ENCODE measurements around the gene TACC2. TPM values are rescaled to one million over a fixed set of nuclear protein-coding genes. Genes with fewer than 3 reads are reported as not detected.

TACC2 gene
- total and polyA plus RNA-seq, 8 donors = 29.0 to 102 (median 52.9) TPM

DNA sequence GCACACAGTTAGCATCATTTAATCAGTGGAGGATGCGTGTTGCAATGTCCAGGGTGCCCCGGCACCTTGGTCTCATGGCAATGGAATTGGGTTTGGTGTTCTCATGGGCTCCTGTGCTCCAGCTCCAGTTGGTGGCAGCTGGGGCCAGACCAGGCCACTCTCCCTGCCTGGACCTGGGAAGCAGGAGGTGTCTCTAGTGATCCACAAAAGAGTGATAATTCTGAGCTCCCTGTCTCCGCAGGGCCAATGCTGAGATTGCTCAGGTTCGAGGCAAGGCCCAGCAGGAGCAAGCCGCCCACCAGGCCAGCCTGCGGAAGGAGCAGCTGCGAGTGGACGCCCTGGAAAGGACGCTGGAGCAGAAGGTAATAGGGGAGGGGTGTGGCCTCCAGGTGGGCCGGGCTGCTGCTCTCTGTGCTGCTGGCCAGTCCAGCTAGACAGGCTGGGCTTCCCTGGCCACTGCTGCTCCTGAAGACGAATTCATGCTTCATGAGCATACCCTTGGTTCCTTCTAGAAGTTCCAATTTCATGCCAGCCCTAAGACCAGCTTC, 260.4 kb downstream of the TACC2 start:
- intact Hi-C loops (cut with DNase I; ENCODE audit: low total_unique reads) = no loop called here
- H3K36me3 ChIP-seq = peaks cover 23 to 93% (median 80%) of the 10 kb centered on the region in 4 donors
- 76 to 89% (median 84%) methylated on average over 11 of the region's 11 CpGs for WGBS, 5 donors

DNA sequence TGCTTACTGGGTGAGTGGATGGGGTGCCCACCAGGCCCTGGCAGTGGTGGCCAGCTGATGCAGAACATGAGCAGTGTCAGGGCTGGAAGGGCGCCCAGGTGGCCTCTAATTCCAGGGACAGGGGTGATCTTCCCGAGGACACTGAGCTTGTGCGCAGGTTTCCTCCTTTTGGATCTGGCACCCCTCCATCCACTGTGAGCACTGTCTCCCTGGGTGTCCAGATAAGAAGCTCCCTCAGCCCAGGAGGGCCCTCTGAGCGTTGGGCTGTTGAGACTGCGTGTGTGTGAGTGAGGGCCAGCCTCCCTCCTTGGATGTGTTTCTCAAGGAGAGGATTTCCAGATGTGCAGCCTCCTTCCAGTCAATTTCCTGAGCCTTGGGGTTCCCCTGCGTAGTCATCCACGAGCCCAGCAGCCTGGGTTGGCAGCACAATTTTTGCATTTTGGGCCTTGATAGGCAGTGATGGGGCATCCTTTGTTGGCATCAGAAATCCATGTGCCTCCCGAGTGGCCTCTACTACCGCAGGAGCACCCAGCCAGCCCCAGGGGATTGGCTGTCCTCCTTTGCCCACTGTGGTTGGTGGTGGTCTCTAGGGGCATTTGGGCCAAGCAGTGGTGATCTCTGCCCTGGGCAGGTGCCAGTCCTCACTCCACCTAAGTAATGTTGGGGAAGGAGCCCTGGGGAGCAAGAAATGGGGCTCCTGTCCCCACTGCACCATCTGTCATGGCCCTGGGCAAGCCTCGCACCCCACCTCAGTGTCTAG, 261.2 kb downstream of the TACC2 start:
- no peak for DNase-seq
- TF ChIP-seq EP300 (IDR thresholded peaks at IDR 0.05) (no peak), POLR2AphosphoS5 (IDR thresholded peaks at IDR 0.05) (no peak), POLR2A (IDR thresholded peaks at IDR 0.05) (no peak)
- TF ChIP-seq, protein P1, sequence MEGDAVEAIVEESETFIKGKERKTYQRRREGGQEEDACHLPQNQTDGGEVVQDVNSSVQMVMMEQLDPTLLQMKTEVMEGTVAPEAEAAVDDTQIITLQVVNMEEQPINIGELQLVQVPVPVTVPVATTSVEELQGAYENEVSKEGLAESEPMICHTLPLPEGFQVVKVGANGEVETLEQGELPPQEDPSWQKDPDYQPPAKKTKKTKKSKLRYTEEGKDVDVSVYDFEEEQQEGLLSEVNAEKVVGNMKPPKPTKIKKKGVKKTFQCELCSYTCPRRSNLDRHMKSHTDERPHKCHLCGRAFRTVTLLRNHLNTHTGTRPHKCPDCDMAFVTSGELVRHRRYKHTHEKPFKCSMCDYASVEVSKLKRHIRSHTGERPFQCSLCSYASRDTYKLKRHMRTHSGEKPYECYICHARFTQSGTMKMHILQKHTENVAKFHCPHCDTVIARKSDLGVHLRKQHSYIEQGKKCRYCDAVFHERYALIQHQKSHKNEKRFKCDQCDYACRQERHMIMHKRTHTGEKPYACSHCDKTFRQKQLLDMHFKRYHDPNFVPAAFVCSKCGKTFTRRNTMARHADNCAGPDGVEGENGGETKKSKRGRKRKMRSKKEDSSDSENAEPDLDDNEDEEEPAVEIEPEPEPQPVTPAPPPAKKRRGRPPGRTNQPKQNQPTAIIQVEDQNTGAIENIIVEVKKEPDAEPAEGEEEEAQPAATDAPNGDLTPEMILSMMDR (IDR thresholded peaks at IDR 0.05) = no peak
- Histone ChIP-seq H3K4me1 (peaks cover 0 to 10% (median 4%) of the 10 kb centered on the region in 4 donors), H3K27ac (no peak overlapping the region), H3K36me3 (peaks cover 16 to 92% (median 84%) of the 10 kb centered on the region in 4 donors), H3K9me3 (no peaks in the 10 kb centered on the region), H3K4me3 (no peak overlapping the region), H3K27me3 (no peaks in the 10 kb centered on the region)
- intact Hi-C loops (cut with DNase I; ENCODE audit: low total_unique reads) = no loop called here
- 88 to 92% (median 91%) methylated on average over 9 to 10 of the region's 10 CpGs for WGBS, 5 donors

More for the DNA sequence above, 260.4 kb downstream of the TACC2 start:
- DNase-seq = no peak
- no peak overlapping the region for H3K27ac ChIP-seq
- peaks cover 0 to 10% (median 4%) of the 10 kb centered on the region in 4 donors for H3K4me1 ChIP-seq
- H3K4me3 ChIP-seq = no peak overlapping the region
- H3K27me3 ChIP-seq = no peaks in the 10 kb centered on the region
- TF ChIP-seq POLR2AphosphoS5 (IDR thresholded peaks at IDR 0.05) (no peak), EP300 (IDR thresholded peaks at IDR 0.05) (no peak), POLR2A (IDR thresholded peaks at IDR 0.05) (no peak)
- H3K9me3 ChIP-seq = no peaks in the 10 kb centered on the region

DNA sequence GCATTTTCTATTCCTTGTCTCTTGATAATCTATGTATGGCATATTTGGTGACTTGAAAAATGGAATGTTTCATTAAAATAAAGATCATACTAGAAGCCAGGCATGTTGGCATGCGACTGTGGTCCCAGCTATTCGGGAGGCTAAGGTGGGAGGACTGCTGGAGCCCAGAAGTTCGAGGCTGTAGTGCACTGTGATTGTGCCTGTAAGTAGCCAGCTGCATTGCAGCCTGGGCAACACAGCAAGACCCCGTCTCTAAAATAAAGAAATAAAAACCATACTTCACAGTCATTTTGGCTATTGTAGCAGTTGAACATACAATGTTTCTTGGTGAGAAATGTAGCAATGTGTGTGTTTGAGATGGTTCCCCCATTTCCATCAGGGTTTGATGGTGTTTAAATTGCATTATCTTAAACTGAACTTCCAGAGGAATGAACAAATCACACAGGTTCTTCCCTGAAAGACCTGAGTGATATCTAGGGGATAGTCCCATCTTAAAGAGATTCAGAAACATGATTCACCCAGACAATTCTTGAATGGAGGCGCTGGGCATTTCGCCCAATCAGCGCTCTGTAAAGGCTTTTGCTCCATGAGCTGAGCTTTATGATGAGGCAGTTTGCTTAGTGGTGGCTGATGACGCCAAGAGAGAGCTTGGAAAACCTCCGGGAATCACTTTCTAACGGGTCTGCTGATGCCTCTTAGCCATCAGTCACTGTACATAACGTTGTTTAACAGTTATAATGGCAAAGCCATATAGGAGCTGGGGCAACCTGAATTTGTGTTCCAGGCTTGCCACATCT, 262.7 kb downstream of the TACC2 start:
- Histone ChIP-seq H3K27ac (no peak overlapping the region), H3K9me3 (no peaks in the 10 kb centered on the region), H3K4me3 (no peak overlapping the region), H3K4me1 (peaks cover 0 to 10% (median 4%) of the 10 kb centered on the region in 4 donors), H3K36me3 (peaks cover 8 to 91% (median 83%) of the 10 kb centered on the region in 4 donors), H3K27me3 (no peaks in the 10 kb centered on the region)
- TF ChIP-seq POLR2A (IDR thresholded peaks at IDR 0.05) = no peak
- TF ChIP-seq, protein P1 (IDR thresholded peaks at IDR 0.05) = no peak
- no peak for TF ChIP-seq POLR2AphosphoS5 (IDR thresholded peaks at IDR 0.05)
- no peak for TF ChIP-seq EP300 (IDR thresholded peaks at IDR 0.05)
- intact Hi-C loops (cut with DNase I; ENCODE audit: low total_unique reads) = no loop called here
- DNase-seq = no peak
- 85 to 92% (median 91%) methylated on average over 11 of the region's 11 CpGs for WGBS, 5 donors

DNA sequence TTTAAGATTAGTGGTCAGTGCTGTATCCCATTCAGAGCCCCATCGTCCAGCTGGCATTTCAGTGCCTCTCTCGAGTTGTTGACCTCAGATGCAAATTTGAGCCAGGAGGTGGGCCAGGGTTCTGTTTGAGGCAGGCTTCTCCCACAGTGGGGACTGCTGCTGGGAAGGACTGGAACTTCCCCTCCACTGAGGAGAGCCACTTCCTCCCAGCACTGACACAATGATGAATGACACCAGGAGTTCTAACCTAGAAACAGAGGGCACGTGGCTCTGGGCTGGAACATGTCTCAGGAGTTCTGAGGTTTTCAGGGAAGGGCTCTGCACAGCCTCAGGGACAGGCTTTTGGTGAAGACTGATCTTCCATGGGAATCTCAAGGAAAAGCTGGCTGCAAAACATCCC, 263.8 kb downstream of the TACC2 start:
- WGBS, 5 donors = 47 to 64% (median 62%) methylated on average over 3 of the region's 3 CpGs
- H3K9me3 ChIP-seq = no peaks in the 10 kb centered on the region
- intact Hi-C loops (cut with DNase I; ENCODE audit: low total_unique reads) = no loop called here
- H3K27me3 ChIP-seq = no peaks in the 10 kb centered on the region
- H3K27ac ChIP-seq = peak overlapping the region in 1 of 5 donors; percentile 16
- DNase-seq = peak in 1 of 2 donors; percentile 41
- peaks cover 0 to 10% (median 4%) of the 10 kb centered on the region in 4 donors for H3K4me1 ChIP-seq
- no peak overlapping the region for H3K4me3 ChIP-seq
- H3K36me3 ChIP-seq = peaks cover 8 to 87% (median 80%) of the 10 kb centered on the region in 4 donors
- TF ChIP-seq POLR2AphosphoS5 (IDR thresholded peaks at IDR 0.05) = peak in 1 of 3 donors; percentile 48
- no peak for TF ChIP-seq EP300 (IDR thresholded peaks at IDR 0.05)

DNA sequence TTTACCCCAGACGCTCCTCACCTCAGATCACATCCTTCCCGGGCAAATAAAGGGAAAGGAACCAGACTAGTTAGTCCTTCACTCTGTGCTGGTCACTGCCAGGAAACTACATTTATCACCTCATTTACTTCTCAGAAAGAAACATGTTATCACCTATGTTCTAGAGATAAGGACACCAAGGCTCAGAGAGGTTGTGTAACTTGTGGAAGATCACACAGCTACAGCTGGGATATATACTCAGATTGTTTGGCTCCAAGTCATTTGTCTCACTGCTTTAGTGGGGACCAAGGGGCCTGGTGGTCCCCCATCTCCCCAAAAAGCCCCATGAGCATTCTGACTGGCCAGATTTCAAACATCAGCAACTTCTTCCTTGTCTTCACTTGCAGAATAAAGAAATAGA, 264.6 kb downstream of the TACC2 start:
- H3K27ac ChIP-seq = no peak overlapping the region
- no peaks in the 10 kb centered on the region for H3K9me3 ChIP-seq
- peaks cover 0 to 14% (median 5%) of the 10 kb centered on the region in 4 donors for H3K4me1 ChIP-seq
- no peak for DNase-seq
- H3K27me3 ChIP-seq = no peaks in the 10 kb centered on the region
- 71 to 100% (median 85%) methylated on average over 2 of the region's 2 CpGs for WGBS, 5 donors
- TF ChIP-seq POLR2A (IDR thresholded peaks at IDR 0.05) (no peak), POLR2AphosphoS5 (IDR thresholded peaks at IDR 0.05) (no peak), EP300 (IDR thresholded peaks at IDR 0.05) (no peak)
- TF ChIP-seq, protein P1 (IDR thresholded peaks at IDR 0.05) = no peak
- H3K36me3 ChIP-seq = peaks cover 8 to 85% (median 76%) of the 10 kb centered on the region in 4 donors
- intact Hi-C loops (cut with DNase I; ENCODE audit: low total_unique reads) = no loop called here
- H3K4me3 ChIP-seq = no peak overlapping the region
